ENCODE measurements around the gene KAZN.

DNA sequence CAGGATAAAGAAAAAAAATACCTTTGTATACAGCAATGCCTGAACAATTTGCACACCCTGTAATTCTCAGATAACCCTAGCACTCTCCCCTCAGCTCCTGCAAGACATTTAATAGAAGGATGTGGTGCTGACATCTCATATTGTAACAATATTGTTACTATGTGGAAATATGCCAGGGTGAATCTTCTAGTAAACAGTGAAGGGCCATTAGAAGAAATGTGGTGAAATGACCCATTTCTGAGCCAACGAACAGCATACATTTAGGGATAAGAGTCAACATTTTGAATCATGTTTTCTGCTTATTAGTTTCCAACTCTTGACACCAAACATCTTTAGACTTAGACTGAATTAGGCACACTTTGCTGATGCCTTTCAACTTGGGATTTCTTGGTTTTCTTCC, 188.2 kb downstream of the KAZN start:
- TF ChIP-seq, protein P1, sequence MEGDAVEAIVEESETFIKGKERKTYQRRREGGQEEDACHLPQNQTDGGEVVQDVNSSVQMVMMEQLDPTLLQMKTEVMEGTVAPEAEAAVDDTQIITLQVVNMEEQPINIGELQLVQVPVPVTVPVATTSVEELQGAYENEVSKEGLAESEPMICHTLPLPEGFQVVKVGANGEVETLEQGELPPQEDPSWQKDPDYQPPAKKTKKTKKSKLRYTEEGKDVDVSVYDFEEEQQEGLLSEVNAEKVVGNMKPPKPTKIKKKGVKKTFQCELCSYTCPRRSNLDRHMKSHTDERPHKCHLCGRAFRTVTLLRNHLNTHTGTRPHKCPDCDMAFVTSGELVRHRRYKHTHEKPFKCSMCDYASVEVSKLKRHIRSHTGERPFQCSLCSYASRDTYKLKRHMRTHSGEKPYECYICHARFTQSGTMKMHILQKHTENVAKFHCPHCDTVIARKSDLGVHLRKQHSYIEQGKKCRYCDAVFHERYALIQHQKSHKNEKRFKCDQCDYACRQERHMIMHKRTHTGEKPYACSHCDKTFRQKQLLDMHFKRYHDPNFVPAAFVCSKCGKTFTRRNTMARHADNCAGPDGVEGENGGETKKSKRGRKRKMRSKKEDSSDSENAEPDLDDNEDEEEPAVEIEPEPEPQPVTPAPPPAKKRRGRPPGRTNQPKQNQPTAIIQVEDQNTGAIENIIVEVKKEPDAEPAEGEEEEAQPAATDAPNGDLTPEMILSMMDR (optimal IDR thresholded peaks at IDR 0.05 in 1 of 3, IDR thresholded peaks at IDR 0.05 in 1 of 3, conservative IDR thresholded peaks at IDR 0.05 in 1 of 3; ENCODE audit: extremely low read depth in 1 of 3, insufficient read depth in 2 of 3, low read length in 3 of 3): no peak
- no peak for TF ChIP-seq EZH2 (IDR thresholded peaks at IDR 0.05; ENCODE audit: low read length)
